GM19025 (cell line): ENCODE results near the gene TBC1D12.
"Not testable (repeated sequence)": the region's sequence is repeated elsewhere in the genome, so short reads cannot be mapped to it uniquely, and the experiment has no call there.

ENCODE experiments used
- ATAC-seq: cut with Tn5 transposase; IDR thresholded peaks from one replicate; pipeline ENCODE4 v1.9.1; 2021; ENCODE audit warnings: mild to moderate bottlenecking, low read depth, moderate library complexity; ENCODE audit not compliant: unreplicated experiment

TBC1D12 gene

GRCh38 chr10:94402204-94402842 lies at the start of gene TBC1D12:
Gene TBC1D12, plus strand, starts transcription at chr10:94402541. Its CDS starts 73 bp downstream, at chr10:94402614.
- ATAC-seq = peak; percentile 65

GRCh38 chr10:94353336-94353735 lies 49.0 kb upstream of the TBC1D12 start:
- no peak for ATAC-seq

GRCh38 chr10:94355841-94356240 lies 46.5 kb upstream of the TBC1D12 start:
- ATAC-seq = no peak

- ATAC-seq = no peak
Observed at GRCh38 chr10:94357193-94357592, 45.1 kb upstream of the TBC1D12 start.

- no peak for ATAC-seq
Observed at GRCh38 chr10:94358480-94358879, 43.9 kb upstream of the TBC1D12 start.

GRCh38 chr10:94361171-94361794 lies 41.1 kb upstream of the TBC1D12 start:
- ATAC-seq = no peak

GRCh38 chr10:94362360-94363250 lies 39.7 kb upstream of the TBC1D12 start, which contains the start of gene NOC3L:
Gene NOC3L, minus strand, starts transcription at chr10:94362939. Its CDS starts 101 bp downstream, at chr10:94362838.
- ATAC-seq = peak; percentile 99

GRCh38 chr10:94363251-94363565 lies 39.1 kb upstream of the TBC1D12 start:
- peak; percentile 16 for ATAC-seq

- ATAC-seq = no peak
Observed at GRCh38 chr10:94364482-94364881, 37.9 kb upstream of the TBC1D12 start.

- ATAC-seq = no peak
Observed at GRCh38 chr10:94366382-94366781, 36.0 kb upstream of the TBC1D12 start.

- no peak for ATAC-seq
Observed at GRCh38 chr10:94370501-94370900, 31.8 kb upstream of the TBC1D12 start.

GRCh38 chr10:94375374-94375773 lies 27.0 kb upstream of the TBC1D12 start:
- no peak for ATAC-seq

- ATAC-seq = no peak
Observed at GRCh38 chr10:94376865-94377264, 25.5 kb upstream of the TBC1D12 start.

- no peak for ATAC-seq
Observed at GRCh38 chr10:94383530-94383929, 18.8 kb upstream of the TBC1D12 start.

- not testable (repeated sequence) for ATAC-seq
Observed at GRCh38 chr10:94385733-94386132, 16.6 kb upstream of the TBC1D12 start.

GRCh38 chr10:94392117-94392516 lies 10.2 kb upstream of the TBC1D12 start:
- not testable (repeated sequence) for ATAC-seq

GRCh38 chr10:94397549-94398370 lies 4.6 kb upstream of the TBC1D12 start:
- no peak for ATAC-seq

GRCh38 chr10:94398762-94399161 lies 3.6 kb upstream of the TBC1D12 start:
- ATAC-seq = no peak

GRCh38 chr10:94402843-94403379 lies 570 bp downstream of the TBC1D12 start:
- ATAC-seq = peak; percentile 13
